ENCODE measurements around the gene POLG.

DNA sequence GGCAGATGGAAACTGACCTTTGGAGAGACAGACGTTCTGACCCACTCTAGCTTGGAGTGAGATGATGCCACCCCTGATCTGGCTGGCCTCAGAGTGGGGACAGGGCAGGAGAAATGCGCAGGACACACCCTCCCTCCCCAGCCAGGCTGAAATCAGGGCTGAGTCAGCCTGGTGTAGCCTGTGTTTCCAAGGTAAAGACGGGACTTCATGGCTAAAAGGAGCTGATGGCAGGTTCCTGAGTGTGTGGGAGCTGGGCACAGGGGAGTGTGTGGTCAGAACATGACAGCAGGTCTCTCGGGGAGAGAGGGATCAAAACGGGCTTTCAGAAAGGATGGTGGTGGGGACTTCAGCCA is 14.6 kb upstream of the POLG start:
- TF ChIP-seq, protein P1, sequence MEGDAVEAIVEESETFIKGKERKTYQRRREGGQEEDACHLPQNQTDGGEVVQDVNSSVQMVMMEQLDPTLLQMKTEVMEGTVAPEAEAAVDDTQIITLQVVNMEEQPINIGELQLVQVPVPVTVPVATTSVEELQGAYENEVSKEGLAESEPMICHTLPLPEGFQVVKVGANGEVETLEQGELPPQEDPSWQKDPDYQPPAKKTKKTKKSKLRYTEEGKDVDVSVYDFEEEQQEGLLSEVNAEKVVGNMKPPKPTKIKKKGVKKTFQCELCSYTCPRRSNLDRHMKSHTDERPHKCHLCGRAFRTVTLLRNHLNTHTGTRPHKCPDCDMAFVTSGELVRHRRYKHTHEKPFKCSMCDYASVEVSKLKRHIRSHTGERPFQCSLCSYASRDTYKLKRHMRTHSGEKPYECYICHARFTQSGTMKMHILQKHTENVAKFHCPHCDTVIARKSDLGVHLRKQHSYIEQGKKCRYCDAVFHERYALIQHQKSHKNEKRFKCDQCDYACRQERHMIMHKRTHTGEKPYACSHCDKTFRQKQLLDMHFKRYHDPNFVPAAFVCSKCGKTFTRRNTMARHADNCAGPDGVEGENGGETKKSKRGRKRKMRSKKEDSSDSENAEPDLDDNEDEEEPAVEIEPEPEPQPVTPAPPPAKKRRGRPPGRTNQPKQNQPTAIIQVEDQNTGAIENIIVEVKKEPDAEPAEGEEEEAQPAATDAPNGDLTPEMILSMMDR (IDR thresholded peaks at IDR 0.05): no peak
- TF ChIP-seq POLR2A (IDR thresholded peaks at IDR 0.05): no peak

Data from uterus (tissue), 2 donors.